ENCODE results near the gene NKX1-1.

DNA sequence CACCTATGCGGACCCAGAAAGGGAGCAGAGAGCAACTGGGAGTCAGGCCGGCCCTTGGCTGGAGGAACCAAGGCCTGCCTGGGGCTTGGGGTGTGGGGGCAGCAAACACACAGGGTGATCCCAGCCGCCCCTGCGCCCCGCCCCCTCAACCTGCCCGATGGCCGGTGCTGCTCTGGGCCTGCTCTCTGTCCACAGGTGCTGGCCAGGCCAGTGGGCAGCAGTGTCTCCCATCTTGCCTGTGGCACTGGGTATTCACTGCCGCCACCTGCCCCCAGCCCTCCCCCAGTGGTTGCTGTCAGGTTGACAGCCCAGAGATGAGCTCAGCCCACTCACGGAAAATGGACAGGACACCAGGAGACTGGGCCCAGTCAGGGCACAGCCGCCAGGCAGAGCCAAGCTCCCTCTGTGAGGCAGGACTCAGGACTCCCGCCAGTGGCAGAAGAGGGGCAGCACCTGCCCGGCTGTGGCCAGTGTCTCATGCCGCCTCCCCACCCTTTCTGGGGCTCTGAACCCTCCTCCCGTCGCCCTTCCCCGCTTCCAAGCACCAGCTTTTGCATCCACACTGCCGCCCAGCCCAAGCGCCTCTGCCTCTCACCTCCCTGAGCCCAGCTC lies 4.7 kb downstream of the NKX1-1 start:
- TF ChIP-seq, protein P1, sequence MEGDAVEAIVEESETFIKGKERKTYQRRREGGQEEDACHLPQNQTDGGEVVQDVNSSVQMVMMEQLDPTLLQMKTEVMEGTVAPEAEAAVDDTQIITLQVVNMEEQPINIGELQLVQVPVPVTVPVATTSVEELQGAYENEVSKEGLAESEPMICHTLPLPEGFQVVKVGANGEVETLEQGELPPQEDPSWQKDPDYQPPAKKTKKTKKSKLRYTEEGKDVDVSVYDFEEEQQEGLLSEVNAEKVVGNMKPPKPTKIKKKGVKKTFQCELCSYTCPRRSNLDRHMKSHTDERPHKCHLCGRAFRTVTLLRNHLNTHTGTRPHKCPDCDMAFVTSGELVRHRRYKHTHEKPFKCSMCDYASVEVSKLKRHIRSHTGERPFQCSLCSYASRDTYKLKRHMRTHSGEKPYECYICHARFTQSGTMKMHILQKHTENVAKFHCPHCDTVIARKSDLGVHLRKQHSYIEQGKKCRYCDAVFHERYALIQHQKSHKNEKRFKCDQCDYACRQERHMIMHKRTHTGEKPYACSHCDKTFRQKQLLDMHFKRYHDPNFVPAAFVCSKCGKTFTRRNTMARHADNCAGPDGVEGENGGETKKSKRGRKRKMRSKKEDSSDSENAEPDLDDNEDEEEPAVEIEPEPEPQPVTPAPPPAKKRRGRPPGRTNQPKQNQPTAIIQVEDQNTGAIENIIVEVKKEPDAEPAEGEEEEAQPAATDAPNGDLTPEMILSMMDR (conservative IDR thresholded peaks at IDR 0.05 in 1 of 2, IDR thresholded peaks at IDR 0.05 in 1 of 2; ENCODE audit: extremely low read depth in 1 of 2, insufficient read depth in 1 of 2, low read depth in 1 of 2, low read length in 2 of 2), result no peak
- no peak for TF ChIP-seq EZH2 (IDR thresholded peaks at IDR 0.05; ENCODE audit: borderline replicate concordance, low read length)
